Measurements from ENCODE around the gene IL1RAPL1. TPM values are rescaled to one million over a fixed set of nuclear protein-coding genes. Genes with fewer than 3 reads are reported as not detected.

The IL1RAPL1 gene
- total RNA-seq, 1 experiment from 2014 or later, result not detected

- H3K27ac Mint-ChIP-seq (ENCODE audit: unreplicated experiment), result no peak overlapping the region
- CTCF ChIA-PET, result no interaction called here
These were observed 1282.6 kb downstream of the IL1RAPL1 start for GRCh38 chrX:29869837-29870236.

GRCh38 chrX:29870608-29871007, 1283.4 kb downstream of the IL1RAPL1 start:
- Mint-ChIP-seq H3K36me3 (ENCODE audit: insufficient read depth, unreplicated experiment) (no peaks in the 10 kb centered on the region), H3K4me1 (ENCODE audit: low read depth, unreplicated experiment) (peaks cover 9% of the 10 kb centered on the region), H3K27ac (ENCODE audit: unreplicated experiment) (no peak overlapping the region), H3K27me3 (ENCODE audit: unreplicated experiment) (no peaks in the 10 kb centered on the region), H3K4me3 (ENCODE audit: low read depth, unreplicated experiment) (no peak overlapping the region), H3K9me3 (ENCODE audit: low read depth, unreplicated experiment) (no peaks in the 10 kb centered on the region)
- no peak for DNase-seq
- intact Hi-C loops (cut with micrococcal nuclease; ENCODE audit: unreplicated experiment), result no loop called here
- CTCF ChIA-PET, result no interaction called here
- BruUV-seq (replicated peaks), result no TSS peak
- no peak for TF ChIP-seq CTCF (IDR thresholded peaks at IDR 0.05; ENCODE audit: unreplicated experiment)

More at GRCh38 chrX:29869837-29870236, 1282.6 kb downstream of the IL1RAPL1 start:
- Mint-ChIP-seq H3K4me1 (ENCODE audit: low read depth, unreplicated experiment) (peaks cover 9% of the 10 kb centered on the region), H3K4me3 (ENCODE audit: low read depth, unreplicated experiment) (no peak overlapping the region), H3K36me3 (ENCODE audit: insufficient read depth, unreplicated experiment) (no peaks in the 10 kb centered on the region), H3K27me3 (ENCODE audit: unreplicated experiment) (no peaks in the 10 kb centered on the region), H3K9me3 (ENCODE audit: low read depth, unreplicated experiment) (no peaks in the 10 kb centered on the region)
- no TSS peak for BruUV-seq (replicated peaks)
- DNase-seq, result no peak
- TF ChIP-seq CTCF (IDR thresholded peaks at IDR 0.05; ENCODE audit: unreplicated experiment), result no peak
- intact Hi-C loops (cut with micrococcal nuclease; ENCODE audit: unreplicated experiment), result no loop called here

- Mint-ChIP-seq H3K9me3 (ENCODE audit: low read depth, unreplicated experiment) (no peaks in the 10 kb centered on the region), H3K4me3 (ENCODE audit: low read depth, unreplicated experiment) (no peak overlapping the region), H3K27ac (ENCODE audit: unreplicated experiment) (no peak overlapping the region), H3K27me3 (ENCODE audit: unreplicated experiment) (no peaks in the 10 kb centered on the region), H3K4me1 (ENCODE audit: low read depth, unreplicated experiment) (peaks cover 9% of the 10 kb centered on the region), H3K36me3 (ENCODE audit: insufficient read depth, unreplicated experiment) (no peaks in the 10 kb centered on the region)
- CTCF ChIA-PET, result no interaction called here
- no peak for DNase-seq
- no TSS peak for BruUV-seq (replicated peaks)
- no peak for TF ChIP-seq CTCF (IDR thresholded peaks at IDR 0.05; ENCODE audit: unreplicated experiment)
- intact Hi-C loops (cut with micrococcal nuclease; ENCODE audit: unreplicated experiment), result no loop called here
These were observed 1285.6 kb downstream of the IL1RAPL1 start for GRCh38 chrX:29872831-29873230.

- intact Hi-C loops (cut with micrococcal nuclease; ENCODE audit: unreplicated experiment), result no loop called here
- H3K27ac Mint-ChIP-seq (ENCODE audit: unreplicated experiment), result no peak overlapping the region
- no peak for DNase-seq
- H3K4me3 Mint-ChIP-seq (ENCODE audit: low read depth, unreplicated experiment), result no peak overlapping the region
- H3K4me1 Mint-ChIP-seq (ENCODE audit: low read depth, unreplicated experiment), result peaks cover 9% of the 10 kb centered on the region
- no peaks in the 10 kb centered on the region for H3K36me3 Mint-ChIP-seq (ENCODE audit: insufficient read depth, unreplicated experiment)
- H3K9me3 Mint-ChIP-seq (ENCODE audit: low read depth, unreplicated experiment), result no peaks in the 10 kb centered on the region
- CTCF ChIA-PET, result no interaction called here
- no peak for TF ChIP-seq CTCF (IDR thresholded peaks at IDR 0.05; ENCODE audit: unreplicated experiment)
- H3K27me3 Mint-ChIP-seq (ENCODE audit: unreplicated experiment), result no peaks in the 10 kb centered on the region
- BruUV-seq (replicated peaks), result no TSS peak
These were observed 1289.5 kb downstream of the IL1RAPL1 start for GRCh38 chrX:29876733-29877132.
